Astrocyte (in vitro differentiated cells and primary cell): ENCODE measurements around the gene RELN. TPM values are rescaled to one million over a fixed set of nuclear protein-coding genes. Genes with fewer than 3 reads are reported as not detected.
A peak's percentile ranks its signal among the peaks of the same experiment; 100 is the strongest.

Experiments
- DNase-seq: peaks from one replicate; pipeline ENCODE4 v3.0.0-alpha.2; 2010; ENCODE audit warnings: low read depth
- FAIRE-seq: peaks from 2 replicates; lab custom pipeline; 2011; peaks lifted over from hg19 to GRCh38; lab: Jason Lieb, UNC
- H2AFZ ChIP-seq: 2 replicates; pipeline ENCODE4 v1.6.0; 2012; ENCODE audit warnings: low read depth, low read length, inconsistent platforms
- H3K27ac ChIP-seq: 2 replicates; pipeline ENCODE4 v1.5.1; 2011; ENCODE audit warnings: low read depth, low read length, inconsistent platforms
- H3K27me3 ChIP-seq: 2 replicates; pipeline ENCODE4 v1.6.0; 2011; ENCODE audit warnings: low read length, inconsistent platforms; ENCODE audit not compliant: insufficient read depth
- H3K36me3 ChIP-seq: 2 replicates; pipeline ENCODE4 v1.5.1; 2011; ENCODE audit warnings: low read length, inconsistent platforms; ENCODE audit not compliant: insufficient read depth
- H3K4me1 ChIP-seq: 2 replicates; pipeline ENCODE4 v1.5.1; 2011; ENCODE audit warnings: low read length, inconsistent platforms; ENCODE audit not compliant: insufficient read depth
- H3K4me2 ChIP-seq: 2 replicates; pipeline ENCODE4 v1.6.0; 2012; ENCODE audit warnings: low read length, inconsistent platforms
- H3K4me3 ChIP-seq: 2 replicates; pipeline ENCODE4 v1.5.1; 2011; ENCODE audit warnings: low read depth, mild to moderate bottlenecking, low read length, inconsistent platforms; ENCODE audit not compliant: insufficient read depth
- H3K79me2 ChIP-seq: 2 replicates; pipeline ENCODE4 v1.6.0; 2012; ENCODE audit warnings: mild to moderate bottlenecking, low read length, inconsistent platforms; ENCODE audit not compliant: insufficient read depth
- H3K9ac ChIP-seq: 2 replicates; pipeline ENCODE4 v1.6.0; 2012; ENCODE audit warnings: mild to moderate bottlenecking, low read length, inconsistent platforms
- H3K9me3 ChIP-seq: 2 replicates; pipeline ENCODE4 v1.5.1; 2012; ENCODE audit warnings: low read depth, mild to moderate bottlenecking, low read length, inconsistent platforms; ENCODE audit not compliant: insufficient read depth
- H4K20me1 ChIP-seq: 2 replicates; pipeline ENCODE4 v1.6.0; 2012; ENCODE audit warnings: low read length, inconsistent platforms; ENCODE audit not compliant: insufficient read depth
- H3K27ac Mint-ChIP-seq: one replicate; pipeline ENCODE4 v1.8.0; 2021; ENCODE audit warnings: mild to moderate bottlenecking, mixed read lengths; ENCODE audit not compliant: unreplicated experiment
- H3K27me3 Mint-ChIP-seq: one replicate; pipeline ENCODE4 v1.8.0; 2021; ENCODE audit warnings: low read depth, mixed read lengths; ENCODE audit not compliant: unreplicated experiment
- H3K36me3 Mint-ChIP-seq: one replicate; pipeline ENCODE4 v1.8.0; 2021; ENCODE audit warnings: low read depth, mixed read lengths; ENCODE audit not compliant: unreplicated experiment
- H3K4me1 Mint-ChIP-seq: one replicate; pipeline ENCODE4 v1.8.0; 2021; ENCODE audit warnings: low read depth, mixed read lengths; ENCODE audit not compliant: unreplicated experiment
- H3K4me3 Mint-ChIP-seq: one replicate; pipeline ENCODE4 v1.8.0; 2021; ENCODE audit warnings: mild to moderate bottlenecking, moderate library complexity, mixed read lengths; ENCODE audit not compliant: unreplicated experiment
- H3K9me3 Mint-ChIP-seq: one replicate; pipeline ENCODE4 v1.8.0; 2021; ENCODE audit warnings: mild to moderate bottlenecking, mixed read lengths; ENCODE audit not compliant: unreplicated experiment
- CTCF ChIP-seq: IDR thresholded peaks from 2 replicates; pipeline ENCODE4 v1.5.1; 2011; ENCODE audit warnings: low read depth, mild to moderate bottlenecking, inconsistent platforms, low read length, moderate library complexity; ENCODE audit not compliant: insufficient read depth
- EZH2 ChIP-seq: IDR thresholded peaks from 2 replicates; pipeline ENCODE4 v1.6.1; 2012; ENCODE audit warnings: mild to moderate bottlenecking, low read length, inconsistent platforms; ENCODE audit not compliant: insufficient read depth
- total RNA-seq: library from RNA; stranded (reverse); gene quantifications from 2 replicates; pipeline ENCODE4 v1.2.1, GENCODE V29; 2021

Gene RELN
- total RNA-seq, 1 donor from 2014 or later = 0.98 TPM

GRCh38 chr7:103630318-103630717 is 359.1 kb downstream of the RELN start:
- Mint-ChIP-seq H3K27me3 (no peaks in the 10 kb centered on the region), H3K36me3 (no peaks in the 10 kb centered on the region), H3K27ac (no peak overlapping the region), H3K9me3 (no peaks in the 10 kb centered on the region), H3K4me1 (peaks cover 10% of the 10 kb centered on the region), H3K4me3 (no peak overlapping the region)
- no peak overlapping the region for H3K9ac ChIP-seq
- no peaks in the 10 kb centered on the region for H3K36me3 ChIP-seq
- H3K9me3 ChIP-seq = no peaks in the 10 kb centered on the region
- H3K27me3 ChIP-seq = no peaks in the 10 kb centered on the region
- H4K20me1 ChIP-seq = no peaks in the 10 kb centered on the region
- H3K4me2 ChIP-seq = no peak overlapping the region
- DNase-seq (peak; percentile 16), FAIRE-seq (peak; percentile 5)
- H3K27ac ChIP-seq = no peak overlapping the region
- H3K4me1 ChIP-seq = peaks cover 3% of the 10 kb centered on the region
- no peak overlapping the region for H2AFZ ChIP-seq
- TF ChIP-seq EZH2 (no peak), CTCF (no peak)
- no peak overlapping the region for H3K4me3 ChIP-seq
- H3K79me2 ChIP-seq = no peaks in the 10 kb centered on the region

GRCh38 chr7:103628742-103629141 is 360.7 kb downstream of the RELN start:
- Histone ChIP-seq H2AFZ (no peak overlapping the region), H4K20me1 (no peaks in the 10 kb centered on the region), H3K27ac (no peak overlapping the region), H3K4me2 (no peak overlapping the region), H3K36me3 (no peaks in the 10 kb centered on the region), H3K27me3 (no peaks in the 10 kb centered on the region), H3K9me3 (no peaks in the 10 kb centered on the region), H3K4me1 (peaks cover 3% of the 10 kb centered on the region), H3K4me3 (no peak overlapping the region), H3K79me2 (no peaks in the 10 kb centered on the region), H3K9ac (no peak overlapping the region)
- Mint-ChIP-seq H3K9me3 (no peaks in the 10 kb centered on the region), H3K27me3 (no peaks in the 10 kb centered on the region), H3K4me3 (no peak overlapping the region), H3K27ac (no peak overlapping the region), H3K4me1 (peaks cover 10% of the 10 kb centered on the region), H3K36me3 (no peaks in the 10 kb centered on the region)
- no peak for DNase-seq
- no peak for TF ChIP-seq CTCF
- TF ChIP-seq EZH2 = no peak
- FAIRE-seq = no peak

- Histone ChIP-seq H3K27ac (no peak overlapping the region), H3K27me3 (no peaks in the 10 kb centered on the region), H3K79me2 (no peaks in the 10 kb centered on the region), H3K4me3 (no peak overlapping the region), H4K20me1 (no peaks in the 10 kb centered on the region), H3K4me1 (no peaks in the 10 kb centered on the region), H2AFZ (no peak overlapping the region), H3K9ac (no peak overlapping the region), H3K36me3 (no peaks in the 10 kb centered on the region), H3K4me2 (no peak overlapping the region), H3K9me3 (no peaks in the 10 kb centered on the region)
- Mint-ChIP-seq H3K4me3 (no peak overlapping the region), H3K9me3 (no peaks in the 10 kb centered on the region), H3K27ac (peak overlapping the region; percentile 36), H3K36me3 (no peaks in the 10 kb centered on the region), H3K4me1 (peaks cover 12% of the 10 kb centered on the region), H3K27me3 (no peaks in the 10 kb centered on the region)
- no peak for TF ChIP-seq EZH2
- TF ChIP-seq CTCF = no peak
- DNase-seq (peak; percentile 23), FAIRE-seq (no peak)
Observed at GRCh38 chr7:103626776-103627175, 362.7 kb downstream of the RELN start.
